KG1 (cell line): Measurements from ENCODE around the gene MUCL3.
"Not testable (repeated sequence)": the region's sequence is repeated elsewhere in the genome, so short reads cannot be mapped to it uniquely, and the experiment has no call there.

Experiments used
- DNase-seq: peaks from one replicate; lab custom pipeline; 2025; lab: John Stamatoyannopoulos, UW

MUCL3 gene

GRCh38 chr6:30979690-30980089 lies 38.9 kb downstream of the MUCL3 start:
- DNase-seq = no peak

- no peak for DNase-seq
Observed at GRCh38 chr6:30981942-30982772, 41.4 kb downstream of the MUCL3 start.

GRCh38 chr6:30983439-30983838 lies 42.7 kb downstream of the MUCL3 start, which contains the start of gene MUC21:
Gene MUC21 (plus strand): TSS chr6:30983718. CDS start chr6:30983959, 241 bp downstream.
- no peak for DNase-seq

- DNase-seq = no peak
Observed at GRCh38 chr6:30985490-30985889, 44.7 kb downstream of the MUCL3 start.

- DNase-seq = no peak
Observed at GRCh38 chr6:30987304-30987703, 46.5 kb downstream of the MUCL3 start.

GRCh38 chr6:30988209-30988825 lies 47.5 kb downstream of the MUCL3 start:
- no peak for DNase-seq

- no peak for DNase-seq
Observed at GRCh38 chr6:30990422-30991086, 49.8 kb downstream of the MUCL3 start.

- DNase-seq = no peak
Observed at GRCh38 chr6:30991891-30992290, 51.1 kb downstream of the MUCL3 start.

GRCh38 chr6:30997301-30997700 lies 56.5 kb downstream of the MUCL3 start:
- no peak for DNase-seq

- DNase-seq = no peak
Observed at GRCh38 chr6:30998785-30999184, 58.0 kb downstream of the MUCL3 start.

GRCh38 chr6:31000067-31000860 lies 59.5 kb downstream of the MUCL3 start:
- not testable (repeated sequence) for DNase-seq

GRCh38 chr6:31001281-31001888 lies 60.6 kb downstream of the MUCL3 start:
- DNase-seq = no peak

GRCh38 chr6:31002471-31002870 lies 61.7 kb downstream of the MUCL3 start:
- no peak for DNase-seq
